Inflammatory macrophage treated with lipopolysaccharide for 4 hours (primary cell): Measurements from ENCODE around the gene PLPP6.
A peak's percentile ranks its signal among the peaks of the same experiment; 100 is the strongest.

Source experiments
- DNase-seq: peaks from one replicate; pipeline ENCODE4 v3.0.0-alpha.2; 2020

PLPP6 gene

DNA sequence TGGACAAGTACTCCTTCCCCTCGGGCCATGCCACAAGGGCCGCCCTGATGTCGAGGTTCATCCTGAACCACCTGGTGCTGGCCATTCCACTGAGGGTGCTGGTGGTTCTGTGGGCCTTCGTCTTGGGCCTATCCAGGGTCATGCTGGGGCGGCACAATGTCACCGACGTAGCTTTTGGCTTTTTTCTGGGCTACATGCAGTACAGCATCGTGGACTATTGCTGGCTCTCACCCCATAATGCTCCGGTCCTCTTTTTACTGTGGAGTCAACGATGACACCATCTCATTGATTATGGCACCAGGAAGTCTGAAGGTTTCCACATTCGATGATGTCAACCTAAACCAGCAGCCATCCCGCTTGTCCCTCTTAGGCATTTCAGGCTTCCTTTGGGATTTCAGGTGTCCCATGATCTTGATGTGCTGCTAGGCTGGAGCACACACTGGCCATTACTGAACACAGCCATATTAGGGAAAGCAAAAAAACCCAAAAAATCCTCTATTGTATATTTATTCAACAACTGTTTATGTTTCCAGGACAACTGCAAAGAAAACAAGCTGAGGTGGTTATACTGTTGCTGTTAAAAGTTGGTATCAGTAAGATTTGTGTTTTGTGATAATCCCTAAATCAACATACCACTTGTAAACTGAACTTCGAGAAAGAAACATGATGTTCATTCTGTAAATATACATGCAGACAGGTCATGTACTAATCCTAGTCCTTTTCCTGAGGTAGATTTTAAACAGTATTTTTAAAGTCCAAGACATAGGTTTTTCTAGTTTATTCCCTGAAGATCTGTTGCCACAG is 1.1 kb downstream of the PLPP6 start:
- DNase-seq: no peak

DNA sequence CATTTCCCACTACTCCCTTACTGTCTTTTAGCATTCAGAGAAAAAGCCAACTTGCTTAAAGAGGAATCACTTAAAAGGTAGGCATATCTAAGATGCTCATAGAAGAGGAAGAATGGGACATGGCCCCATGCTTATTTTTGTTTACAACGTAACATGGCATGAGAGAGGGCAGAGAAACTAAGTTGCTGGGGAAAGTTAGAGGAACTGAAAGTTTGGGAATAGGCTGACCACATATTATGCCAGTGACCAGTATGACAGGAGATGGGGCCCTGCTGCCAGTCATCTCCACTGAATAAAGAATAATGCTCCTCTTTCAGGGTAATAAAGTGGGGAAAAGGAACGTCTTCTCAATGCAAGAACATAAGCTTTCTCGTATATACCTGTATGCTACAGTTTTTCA is 1.9 kb downstream of the PLPP6 start:
- peak; percentile 74 for DNase-seq

DNA sequence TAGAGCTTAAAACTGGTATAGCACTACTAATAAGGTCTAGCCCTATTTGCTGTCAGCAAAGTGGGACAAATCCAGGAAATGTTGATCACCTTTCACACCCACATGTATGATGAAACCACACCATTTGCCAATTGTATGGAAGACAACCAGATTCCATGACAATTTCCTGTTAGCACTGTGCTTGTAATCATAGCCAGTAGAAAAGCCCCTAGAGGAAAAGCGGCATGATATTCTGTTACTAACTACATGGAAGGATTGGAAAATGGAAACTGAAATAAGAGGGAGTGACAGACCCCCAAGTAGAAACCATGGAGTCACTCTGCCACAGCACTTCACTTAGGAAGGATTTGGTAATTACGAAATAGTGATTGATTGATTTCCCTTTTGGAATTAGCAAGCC is 3.3 kb downstream of the PLPP6 start:
- DNase-seq: no peak

DNA sequence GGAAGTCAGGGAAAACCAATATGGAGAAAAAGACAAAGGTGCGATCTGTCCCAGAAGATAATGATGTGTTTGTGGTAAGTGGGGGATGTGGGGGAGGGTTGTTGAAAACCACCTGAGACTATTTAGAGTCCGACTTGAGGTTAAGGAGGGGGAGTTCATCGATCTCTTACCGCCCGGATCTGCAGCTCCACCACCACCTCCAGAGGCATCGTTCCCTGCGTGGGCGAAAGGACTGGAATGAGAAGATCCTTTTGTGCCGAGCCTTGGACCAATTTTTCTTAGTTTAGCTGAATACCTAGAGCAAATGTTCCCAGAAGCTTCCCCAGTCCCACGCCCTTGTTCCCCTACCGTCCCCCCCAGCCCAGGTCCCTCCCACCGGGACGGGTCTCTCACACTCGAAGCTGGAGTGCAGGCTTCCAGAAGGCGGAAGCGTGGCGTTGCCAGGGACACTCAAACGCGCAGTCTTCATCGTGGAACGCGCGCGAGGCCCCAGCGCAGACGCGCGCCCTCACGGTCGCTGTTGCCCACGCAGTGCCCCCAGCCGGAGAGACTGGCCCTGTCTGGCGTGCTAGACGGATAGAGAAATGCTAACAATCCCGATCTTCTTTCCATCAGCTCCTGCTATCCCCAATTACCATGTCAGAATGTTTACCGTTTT is 4.1 kb downstream of the PLPP6 start, which contains the start of gene SPATA6L:
SPATA6L (minus strand) TSS at position 439 of the 658 bp plus-strand sequence; CDS start at position 209, 230 bp downstream.
- DNase-seq: peak; percentile 45

DNA sequence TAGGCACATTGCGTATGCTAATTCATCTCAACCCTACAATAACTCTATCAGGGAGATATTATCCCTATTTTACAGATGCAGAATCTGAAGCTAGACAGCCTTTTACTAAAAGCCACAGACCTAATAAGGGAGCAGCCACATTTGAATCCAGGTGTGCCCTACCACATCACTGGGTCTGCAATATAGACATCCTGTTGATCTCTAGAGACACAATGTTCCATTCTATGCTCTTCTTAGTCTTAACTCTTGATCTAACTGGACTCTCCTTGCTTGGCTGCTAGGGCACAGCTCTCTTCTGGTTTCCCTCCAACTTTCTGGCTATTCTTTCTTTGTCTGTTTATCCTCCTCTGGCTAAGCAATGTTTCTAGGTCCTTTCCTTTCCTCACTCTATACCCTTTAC is 5.6 kb downstream of the PLPP6 start:
- DNase-seq: no peak

DNA sequence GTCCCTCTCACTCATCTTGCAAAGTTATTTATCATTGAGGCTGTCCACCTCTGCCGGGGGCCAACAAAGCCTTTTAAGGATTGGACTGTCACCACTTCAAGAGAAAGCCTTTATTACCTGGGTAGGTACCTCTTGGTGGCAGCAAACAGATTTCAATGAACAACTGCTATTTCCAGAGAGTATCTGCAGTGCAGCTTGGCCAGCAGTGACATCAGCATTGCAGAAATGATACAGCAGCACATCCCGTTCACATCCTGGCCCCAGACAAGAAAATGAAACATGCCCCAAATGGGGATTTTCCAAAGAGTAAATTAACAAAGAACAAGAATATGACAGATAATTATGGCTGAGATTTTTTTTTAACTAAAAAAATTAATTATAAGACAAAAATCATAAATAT is 6.5 kb downstream of the PLPP6 start:
- DNase-seq: no peak

DNA sequence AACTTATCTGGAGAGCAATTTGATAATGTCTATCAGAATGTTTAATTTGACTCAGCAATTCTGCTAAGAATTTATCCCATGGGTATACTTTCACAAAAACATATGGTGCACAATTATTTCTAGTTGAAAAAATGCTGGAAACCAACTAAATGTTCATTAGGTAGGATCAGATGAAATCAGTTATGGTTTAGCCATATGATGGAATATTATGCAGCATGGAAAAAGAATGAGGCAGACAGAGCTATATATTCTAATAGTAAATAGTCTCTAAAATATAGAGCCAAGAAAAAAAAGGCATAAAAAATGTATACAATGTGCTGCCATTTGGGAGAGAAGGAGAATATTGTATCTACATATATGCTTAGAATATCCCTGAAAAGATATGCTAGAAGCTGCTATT is 7.8 kb downstream of the PLPP6 start:
- no peak for DNase-seq

DNA sequence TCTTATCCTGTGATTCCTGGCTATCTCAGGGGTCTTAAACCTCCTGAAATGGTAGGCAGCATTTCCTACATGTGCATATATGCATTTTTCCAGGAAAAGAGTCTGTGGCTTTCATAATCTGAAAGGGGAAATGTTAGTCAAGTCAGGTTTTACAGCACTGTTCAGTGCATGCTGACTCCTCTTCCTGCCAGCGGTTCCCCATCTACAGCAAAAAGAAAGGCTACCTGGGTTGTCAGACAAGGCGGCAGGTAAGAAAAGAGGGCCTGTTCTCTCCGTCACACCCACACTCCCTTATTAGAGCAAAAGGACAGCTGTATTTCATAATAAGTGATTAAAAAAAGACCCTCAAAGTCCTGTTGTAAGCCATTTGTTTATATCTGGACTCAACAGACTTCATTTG is 8.5 kb downstream of the PLPP6 start:
- DNase-seq: no peak

DNA sequence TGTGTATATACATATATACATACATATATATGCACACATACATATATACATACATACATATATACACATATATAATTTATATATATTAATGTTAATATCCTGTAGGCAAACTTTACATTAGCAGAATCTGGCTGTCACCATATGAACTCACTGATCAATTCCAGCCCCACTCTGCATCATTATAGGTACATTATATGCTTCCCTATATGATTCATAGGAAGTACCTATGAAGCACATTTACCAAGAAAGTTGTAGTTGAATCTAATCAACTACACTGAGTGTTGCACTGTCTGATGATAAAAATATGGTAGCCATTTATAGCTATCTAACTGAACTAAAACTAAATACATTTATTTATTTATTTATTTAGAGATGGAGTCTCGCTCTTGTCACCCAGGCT is 9.6 kb downstream of the PLPP6 start:
- no peak for DNase-seq

DNA sequence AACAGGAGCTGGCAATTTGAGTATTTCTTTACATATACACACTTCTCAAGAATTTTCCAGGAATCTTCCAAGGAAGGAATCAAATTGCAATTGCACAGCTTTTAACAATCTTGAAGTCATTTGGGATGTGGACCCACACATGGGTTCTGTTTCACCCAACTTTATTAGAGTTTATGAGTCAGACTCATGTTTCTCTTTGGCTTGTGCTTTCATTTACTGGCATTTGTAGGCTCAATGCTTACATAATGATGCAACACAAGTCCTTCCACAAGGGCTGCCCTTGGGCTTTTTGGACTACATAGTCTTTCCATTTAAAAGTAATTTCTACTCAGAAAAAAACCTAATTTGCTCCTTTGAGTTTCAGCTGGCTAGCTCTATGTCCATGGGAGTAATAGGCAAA is 12.7 kb downstream of the PLPP6 start:
- peak; percentile 47 for DNase-seq

DNA sequence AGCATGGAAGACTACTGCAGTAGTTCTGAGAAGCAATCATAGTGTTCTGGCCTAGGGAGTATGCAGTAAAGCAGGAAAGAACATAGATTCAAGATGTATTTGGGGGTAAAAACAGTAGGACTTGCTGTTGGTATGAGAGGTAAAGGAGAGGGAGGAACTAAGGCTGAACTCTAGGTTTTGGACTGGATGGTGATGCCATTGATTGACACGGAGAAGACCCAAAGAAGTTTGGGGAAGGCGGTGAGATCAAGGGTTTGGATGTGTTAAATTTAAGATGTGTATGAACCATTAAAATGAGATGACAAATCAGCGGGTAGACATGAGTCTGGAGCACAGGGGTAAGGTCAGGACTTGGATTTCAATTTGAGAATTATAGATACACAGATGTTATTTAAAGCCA is 15.3 kb downstream of the PLPP6 start:
- DNase-seq: no peak

DNA sequence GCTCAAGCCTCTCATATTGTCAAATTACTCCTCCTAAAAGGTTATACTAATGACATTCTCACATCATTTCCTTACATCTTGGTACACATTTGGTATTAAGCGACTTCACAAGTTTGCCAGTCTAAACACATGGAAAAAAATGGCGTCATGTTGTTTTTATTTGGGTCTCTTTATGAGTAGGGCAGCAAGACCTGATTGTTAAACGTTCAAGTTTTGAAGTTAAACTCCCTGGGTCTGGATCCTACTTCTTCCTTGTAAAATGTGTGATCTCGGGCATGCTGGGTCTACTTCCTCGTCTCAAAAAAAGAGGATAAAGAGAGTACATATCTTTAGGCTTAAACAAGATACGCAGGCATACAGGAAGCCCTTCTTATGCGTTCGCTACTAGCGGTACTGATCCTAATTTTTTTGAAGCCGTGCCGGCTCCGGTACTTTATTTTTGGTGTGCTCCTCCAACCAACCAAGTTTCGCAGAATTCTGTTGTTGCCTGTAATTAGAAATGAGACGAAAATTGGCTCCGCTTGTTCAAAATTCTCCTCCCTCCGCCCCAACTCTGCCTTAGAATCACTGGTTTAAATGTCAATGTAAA is 16.7 kb downstream of the PLPP6 start:
- DNase-seq: peak; percentile 42

DNA sequence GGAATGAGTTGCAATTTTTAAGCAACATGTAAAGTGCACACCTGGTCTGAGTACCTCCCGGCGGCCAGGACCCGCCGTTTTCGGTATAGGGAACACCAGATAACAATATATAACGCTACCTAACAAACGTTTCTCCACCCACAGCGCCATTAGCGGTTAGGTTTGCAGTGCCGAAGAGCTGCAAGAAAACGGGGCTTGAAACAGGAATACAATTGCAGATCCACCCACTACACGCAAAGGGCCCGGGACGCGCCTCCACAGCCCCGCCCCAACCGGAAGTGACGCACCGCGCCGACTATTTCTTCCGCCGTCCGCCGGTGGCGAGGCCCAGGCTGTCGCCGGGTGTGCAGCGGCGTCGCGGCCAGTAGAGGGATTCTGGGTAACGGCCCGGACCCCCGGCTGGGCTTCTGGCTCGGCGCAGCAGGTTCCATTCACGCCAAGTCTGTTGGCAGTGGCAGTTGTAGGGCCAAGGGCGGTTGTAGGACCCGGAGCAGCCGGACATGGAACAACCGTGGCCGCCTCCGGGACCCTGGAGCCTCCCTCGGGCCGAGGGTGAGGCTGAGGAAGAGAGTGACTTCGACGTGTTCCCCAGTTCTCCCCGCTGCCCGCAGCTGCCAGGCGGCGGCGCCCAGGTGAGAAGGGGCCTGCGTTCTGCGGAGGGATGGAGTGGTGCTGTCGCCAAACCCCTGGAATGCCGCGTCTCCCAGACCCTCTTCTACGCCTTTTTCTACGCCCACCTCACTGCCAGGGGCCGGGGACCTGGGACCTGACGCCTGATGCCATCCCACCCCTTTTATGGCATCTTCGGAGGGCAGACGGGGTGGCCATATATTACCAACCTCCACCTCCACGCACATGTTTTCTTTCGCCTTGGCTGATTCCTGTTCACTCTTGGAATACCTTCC is 17.4 kb downstream of the PLPP6 start, which contains the start of gene CDC37L1:
CDC37L1 (plus strand) TSS at position 302 of the 905 bp plus-strand sequence; CDS start at position 501, 199 bp downstream.
- DNase-seq: peak; percentile 96

DNA sequence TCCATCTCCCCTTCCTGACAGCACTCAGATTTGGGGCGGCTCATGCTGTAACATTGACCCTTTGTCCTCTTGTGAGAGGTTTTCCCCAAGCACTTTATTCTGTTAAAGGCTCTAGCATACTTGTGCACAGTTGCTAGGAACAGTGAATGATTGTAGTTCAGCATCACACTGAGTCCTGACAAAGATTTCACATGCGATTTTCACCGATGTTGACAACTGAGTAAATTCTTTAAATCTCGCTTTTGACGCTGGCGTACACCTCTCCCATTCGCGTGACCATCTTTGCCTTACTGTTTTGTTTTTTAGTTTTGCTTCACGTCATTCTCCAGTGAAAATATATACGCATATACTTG is 18.1 kb downstream of the PLPP6 start:
- peak; percentile 15 for DNase-seq

DNA sequence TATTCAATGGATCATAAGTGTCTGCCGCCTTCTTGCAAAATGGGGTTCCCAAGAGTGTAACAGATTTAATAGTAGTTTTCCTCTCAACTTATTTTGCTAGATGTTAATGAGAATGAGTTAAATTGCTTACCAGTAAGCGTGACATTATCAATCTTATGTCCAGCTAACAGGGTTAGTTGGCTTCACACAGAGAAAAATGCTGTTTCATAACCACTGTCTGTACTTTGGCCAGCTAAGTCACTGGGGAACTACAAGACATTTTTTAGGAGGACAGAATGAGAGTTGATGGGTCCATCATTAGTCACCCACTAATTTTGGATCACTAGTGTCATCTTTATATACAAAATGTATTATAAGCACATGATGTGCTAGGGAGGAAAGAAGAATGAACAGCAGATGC is 18.7 kb downstream of the PLPP6 start:
- DNase-seq: peak; percentile 80

DNA sequence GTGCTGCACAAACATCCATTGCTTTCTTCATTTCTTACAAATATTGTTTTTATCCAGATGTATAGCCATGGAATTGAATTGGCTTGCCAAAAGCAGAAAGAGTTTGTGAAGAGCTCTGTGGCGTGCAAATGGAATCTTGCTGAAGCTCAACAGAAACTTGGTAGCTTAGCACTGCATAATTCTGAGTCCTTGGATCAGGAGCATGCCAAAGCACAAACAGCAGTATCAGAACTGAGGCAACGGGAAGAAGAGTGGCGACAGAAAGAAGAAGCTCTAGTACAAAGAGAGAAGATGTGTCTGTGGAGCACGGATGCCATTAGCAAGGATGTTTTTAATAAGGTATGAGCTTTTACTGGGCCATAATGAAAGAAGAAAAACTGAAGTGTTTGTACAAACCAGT is 22.7 kb downstream of the PLPP6 start:
- no peak for DNase-seq

DNA sequence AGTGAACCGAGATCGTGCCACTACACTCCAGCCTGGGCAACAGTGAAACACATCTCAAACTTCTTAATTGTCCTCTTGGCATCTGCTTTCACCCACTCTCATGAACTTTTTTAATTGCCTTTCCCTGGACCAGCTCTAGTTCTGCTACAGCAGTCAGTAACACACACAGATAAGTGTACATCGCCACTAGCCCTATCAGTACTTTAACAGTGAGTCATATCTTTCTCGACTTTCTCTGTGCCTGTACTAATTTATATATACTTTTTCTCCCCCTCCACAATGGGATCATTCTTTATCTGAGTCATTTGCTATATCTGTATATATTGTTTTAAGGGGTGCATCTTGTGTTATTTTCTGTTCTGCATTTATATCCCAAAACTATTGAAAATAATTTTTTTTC is 24.0 kb downstream of the PLPP6 start:
- no peak for DNase-seq

DNA sequence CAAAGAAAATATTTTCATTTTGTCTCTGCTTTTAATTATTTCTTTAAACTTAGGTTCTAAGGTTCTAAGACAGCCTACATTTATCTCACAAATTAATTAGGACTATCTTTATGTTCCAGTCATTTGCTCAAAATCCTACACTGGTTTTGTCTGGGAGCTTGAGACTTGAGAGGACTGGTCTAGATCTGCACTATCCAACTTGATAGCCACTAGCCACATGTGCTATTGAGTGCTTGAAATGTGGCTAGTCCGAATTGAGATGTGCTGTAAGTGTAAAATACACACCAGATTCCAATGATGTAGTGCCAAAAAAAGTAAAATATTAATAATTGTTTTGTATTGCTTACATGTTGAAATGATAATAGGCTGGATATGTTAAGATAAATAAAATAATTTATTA is 24.5 kb downstream of the PLPP6 start:
- no peak for DNase-seq

DNA sequence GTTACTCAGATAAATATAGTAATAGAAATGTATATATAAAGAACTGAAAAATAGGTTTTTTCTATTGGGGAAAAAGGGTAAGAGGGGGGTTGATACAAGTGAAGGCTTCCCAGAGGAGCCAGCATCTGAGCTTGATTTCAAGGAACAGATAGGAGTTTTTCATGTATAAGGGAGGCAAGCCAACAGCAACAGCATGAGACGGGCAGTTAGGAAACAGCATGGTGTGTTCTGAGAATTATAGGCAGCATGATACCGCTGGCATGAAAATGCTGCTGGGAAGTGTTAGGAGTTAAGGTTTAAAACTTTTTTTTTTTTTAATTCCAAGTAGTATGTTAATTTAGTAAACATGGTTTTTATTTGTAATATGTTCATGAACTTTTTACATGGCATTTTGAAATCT is 26.9 kb downstream of the PLPP6 start:
- no peak for DNase-seq

DNA sequence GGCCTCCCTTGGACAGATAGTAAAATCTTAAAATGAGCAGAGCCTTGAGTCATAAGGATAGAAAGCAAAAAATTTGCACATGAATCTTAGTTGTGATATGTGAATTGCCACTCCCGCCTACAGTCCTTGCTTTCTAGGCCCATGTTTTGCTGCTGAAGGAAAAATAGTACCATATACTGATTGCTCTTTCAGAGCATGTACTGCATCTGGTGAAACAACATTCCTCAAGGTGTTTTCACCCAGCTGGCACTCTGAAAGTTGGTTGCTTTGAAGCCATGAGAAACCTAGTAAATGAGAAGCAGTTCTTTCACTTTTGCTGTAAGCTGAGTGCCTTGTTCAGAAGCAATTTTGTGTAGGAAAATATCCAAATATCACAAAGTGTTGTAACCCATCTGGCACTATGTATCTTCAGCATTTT is 27.6 kb downstream of the PLPP6 start:
- no peak for DNase-seq

DNA sequence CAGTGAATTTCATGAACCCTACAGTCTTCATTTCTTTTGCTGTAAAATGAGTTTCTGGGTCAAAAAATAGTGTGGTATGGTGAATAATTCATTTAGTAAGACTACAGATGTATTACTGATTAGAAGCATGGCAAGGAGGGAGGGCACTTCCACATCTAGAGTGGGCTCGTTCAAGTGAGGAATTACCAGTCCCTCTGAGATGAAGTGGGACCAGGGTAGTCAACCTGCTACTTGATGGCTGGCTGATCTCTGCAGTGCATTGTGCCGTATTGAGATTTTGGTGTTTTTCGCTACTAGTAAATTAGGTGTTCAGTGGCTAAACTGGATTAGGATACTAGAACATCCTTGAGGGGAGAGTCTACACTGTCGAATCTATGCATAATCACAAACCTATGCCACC is 28.1 kb downstream of the PLPP6 start:
- DNase-seq: no peak

DNA sequence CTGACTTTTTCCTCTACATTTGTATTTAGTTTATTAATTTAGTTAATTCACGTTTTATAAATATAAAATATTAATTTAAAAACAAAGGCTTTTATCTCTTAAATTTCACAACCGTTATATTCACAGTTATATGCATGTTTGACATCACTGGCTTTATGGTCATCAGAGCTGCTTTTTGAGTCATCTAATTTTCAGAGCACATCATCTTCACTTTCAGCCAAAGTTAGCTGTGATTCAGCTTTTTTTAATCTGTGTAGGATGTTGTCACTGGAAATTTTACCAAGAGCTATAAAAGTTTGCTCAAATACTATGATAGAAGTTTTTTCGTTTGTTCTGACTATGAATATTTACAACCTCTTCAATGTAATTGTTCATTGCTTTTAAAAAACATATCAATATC is 29.7 kb downstream of the PLPP6 start:
- DNase-seq: no peak

DNA sequence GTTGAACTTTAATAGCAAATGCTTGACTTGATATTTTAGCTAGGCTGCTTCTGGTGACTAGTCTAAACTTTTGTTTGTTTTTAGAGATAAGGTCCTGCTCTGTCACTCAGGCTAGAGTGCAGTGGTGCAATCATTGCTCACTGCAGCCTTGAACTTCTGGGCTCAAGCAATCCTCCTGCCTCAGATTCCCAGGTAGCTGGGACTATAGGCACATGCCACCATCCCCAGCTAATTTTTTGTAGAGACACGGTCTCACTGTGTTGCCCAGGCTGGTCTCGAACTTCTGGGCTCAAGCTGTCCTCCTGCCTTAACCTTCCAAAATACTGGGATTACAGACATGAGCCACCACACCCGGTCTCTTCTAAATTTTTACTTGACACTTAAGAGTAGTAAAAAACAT is 38.0 kb downstream of the PLPP6 start:
- no peak for DNase-seq
